AG10803 (cell line): ENCODE results near the gene MCMBP.
A peak's percentile ranks its signal among the peaks of the same experiment; 100 is the strongest.
"Not testable (repeated sequence)": the region's sequence is repeated elsewhere in the genome, so short reads cannot be mapped to it uniquely, and the experiment has no call there.

Experiments used
- DNase-seq: peaks from one replicate; pipeline ENCODE4 v3.0.0; 2010; ENCODE audit warnings: low read depth
- H3K4me3 ChIP-seq: 2 replicates; pipeline ENCODE4 v1.5.1; 2011; ENCODE audit warnings: mild to moderate bottlenecking, low read length, control low read depth
- CTCF ChIP-seq: conservative IDR thresholded peaks from 2 replicates; pipeline ENCODE4 v1.5.1; 2011; ENCODE audit warnings: mild to moderate bottlenecking, low read length, control low read depth, inconsistent platforms

The MCMBP gene, protein sequence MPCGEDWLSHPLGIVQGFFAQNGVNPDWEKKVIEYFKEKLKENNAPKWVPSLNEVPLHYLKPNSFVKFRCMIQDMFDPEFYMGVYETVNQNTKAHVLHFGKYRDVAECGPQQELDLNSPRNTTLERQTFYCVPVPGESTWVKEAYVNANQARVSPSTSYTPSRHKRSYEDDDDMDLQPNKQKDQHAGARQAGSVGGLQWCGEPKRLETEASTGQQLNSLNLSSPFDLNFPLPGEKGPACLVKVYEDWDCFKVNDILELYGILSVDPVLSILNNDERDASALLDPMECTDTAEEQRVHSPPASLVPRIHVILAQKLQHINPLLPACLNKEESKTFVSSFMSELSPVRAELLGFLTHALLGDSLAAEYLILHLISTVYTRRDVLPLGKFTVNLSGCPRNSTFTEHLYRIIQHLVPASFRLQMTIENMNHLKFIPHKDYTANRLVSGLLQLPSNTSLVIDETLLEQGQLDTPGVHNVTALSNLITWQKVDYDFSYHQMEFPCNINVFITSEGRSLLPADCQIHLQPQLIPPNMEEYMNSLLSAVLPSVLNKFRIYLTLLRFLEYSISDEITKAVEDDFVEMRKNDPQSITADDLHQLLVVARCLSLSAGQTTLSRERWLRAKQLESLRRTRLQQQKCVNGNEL

GRCh38 chr10:119872610-119872859 is at the start of gene MCMBP:
Gene MCMBP, minus strand, starts transcription at chr10:119872843. Its CDS starts 259 bp downstream, at chr10:119872584.
- peak within 1 kb of the TSS; percentile 74 for H3K4me3 ChIP-seq
- DNase-seq = no peak
- no peak for TF ChIP-seq CTCF

DNA sequence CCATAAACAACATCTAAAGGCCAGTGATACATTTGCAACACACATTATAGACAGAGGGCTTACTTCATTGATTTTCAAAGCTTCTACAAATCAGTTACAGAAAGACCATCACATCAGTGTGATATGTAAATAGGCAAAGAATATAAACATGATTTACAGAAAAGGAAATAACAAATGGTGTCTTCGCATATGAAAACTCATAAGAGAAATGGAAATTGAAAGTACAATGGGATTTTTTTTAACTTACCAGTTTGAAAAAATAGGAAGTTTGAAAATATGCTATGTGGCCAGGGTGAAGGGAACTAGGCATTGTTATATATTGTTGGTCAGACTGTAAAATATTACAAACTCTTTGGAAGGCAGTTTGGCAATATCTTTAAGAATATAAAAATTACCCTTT is 47.2 kb upstream of the MCMBP start:
- H3K4me3 ChIP-seq = no peak overlapping the region
- no peak for TF ChIP-seq CTCF
- no peak for DNase-seq

GRCh38 chr10:119919271-119919670 is 46.6 kb upstream of the MCMBP start:
- TF ChIP-seq CTCF = no peak
- peak; percentile 8 for DNase-seq

DNA sequence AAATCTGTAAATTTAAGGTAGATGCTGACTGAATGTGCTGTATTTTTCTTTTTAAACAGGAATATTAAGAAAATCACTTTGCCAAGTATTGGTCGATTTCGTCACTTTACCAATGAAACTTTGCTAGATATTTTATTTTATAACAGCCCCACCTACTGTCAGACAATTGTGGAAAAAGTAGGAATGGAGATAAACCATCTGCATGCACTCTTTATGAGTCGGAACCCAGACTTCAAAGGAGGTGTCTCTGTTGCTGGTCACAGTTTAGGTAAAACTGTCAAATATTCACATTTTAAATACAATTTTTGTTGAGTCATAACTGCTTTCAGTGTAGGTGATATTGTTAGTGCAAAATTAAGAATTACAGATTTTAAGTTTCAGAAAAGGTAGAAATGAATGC is 45.1 kb upstream of the MCMBP start:
- H3K4me3 ChIP-seq = no peak overlapping the region
- DNase-seq = peak; percentile 15
- TF ChIP-seq CTCF = 0 out of 2 replicates have a peak, but pooled peaks have one; percentile 30

More at GRCh38 chr10:119919271-119919670, 46.6 kb upstream of the MCMBP start:
- H3K4me3 ChIP-seq = no peak overlapping the region

DNA sequence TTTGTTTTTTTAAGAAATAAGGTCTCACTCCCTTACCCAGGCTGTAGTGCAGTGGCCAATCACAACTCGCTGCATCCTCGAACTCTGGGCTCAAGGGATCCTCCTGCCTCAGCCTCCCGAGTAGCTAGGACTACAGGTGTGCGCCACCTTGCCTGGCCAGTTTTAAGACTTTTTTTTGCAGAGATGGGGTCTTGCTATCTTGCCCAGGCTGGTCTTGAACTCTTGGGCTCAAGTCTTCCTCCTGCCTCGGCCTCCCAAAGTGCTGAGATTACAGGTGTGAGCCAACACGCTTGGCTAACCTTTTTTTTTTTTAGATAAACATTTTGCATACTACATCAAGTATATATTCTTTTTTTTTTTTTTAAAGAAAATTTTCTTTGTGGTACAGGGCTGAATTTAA is 38.0 kb upstream of the MCMBP start:
- no peak for TF ChIP-seq CTCF
- H3K4me3 ChIP-seq = no peak overlapping the region
- DNase-seq = no peak

DNA sequence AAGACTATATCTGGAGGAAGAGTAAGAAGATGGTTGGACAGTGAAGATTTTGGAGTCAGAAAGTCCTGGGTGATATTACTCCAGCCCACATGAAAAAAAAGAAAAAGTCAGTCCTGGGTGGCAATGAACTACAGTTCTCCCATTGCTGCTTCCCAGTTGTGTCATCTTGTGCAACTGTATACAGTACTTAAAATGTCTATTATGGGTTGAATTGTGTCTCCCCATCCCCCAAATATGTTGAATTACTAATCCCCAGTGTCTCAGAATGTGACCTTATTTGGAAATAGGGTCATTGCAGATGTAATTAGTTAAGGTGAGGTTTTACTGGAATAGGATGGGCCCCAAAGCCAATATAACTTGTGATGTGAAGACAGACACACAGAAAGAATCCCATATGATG is 35.5 kb upstream of the MCMBP start:
- peak; percentile 53 for DNase-seq
- no peak for TF ChIP-seq CTCF

GRCh38 chr10:119907695-119908094 is 35.1 kb upstream of the MCMBP start:
- DNase-seq, H3K4me3 ChIP-seq: not testable (repeated sequence)

More for the DNA sequence above, 35.5 kb upstream of the MCMBP start:
- no peak overlapping the region for H3K4me3 ChIP-seq
